GM23338 (cell line): ENCODE data around the gene MELK. TPM values are rescaled to one million over a fixed set of nuclear protein-coding genes. Genes with fewer than 3 reads are reported as not detected.

ENCODE experiments used
- ATAC-seq: fragments of 200-7000 bp; cut with Tn5 transposase; 3 replicates; pipeline ENCODE4 v1.9.1; 2020
- DNase-seq: peaks from one replicate; pipeline ENCODE4 v3.0.0-alpha.2; 2015; ENCODE audit warnings: low spot score
- H2AFZ ChIP-seq: fragments of 200-600 bp; sonication (generic); 2 replicates; pipeline ENCODE4 v1.8.0; 2016; ENCODE audit warnings: antibody characterized with exemption, mild to moderate bottlenecking, moderate library complexity
- H3F3A ChIP-seq: fragments of 200-600 bp; sonication (generic); replicated peaks from 2 replicates; pipeline ENCODE4 v1.8.0; 2017; ENCODE audit warnings: antibody characterized with exemption, mixed run types, low read depth
- H3K27ac ChIP-seq: fragments of 200-600 bp; sonication (generic); 2 replicates; pipeline ENCODE4 v1.6.1; 2016; ENCODE audit warnings: low read depth
- H3K27me3 ChIP-seq: fragments of 200-600 bp; sonication (generic); 2 replicates; pipeline ENCODE4 v1.8.0; 2016; ENCODE audit warnings: mild to moderate bottlenecking, mixed run types, moderate library complexity; ENCODE audit not compliant: insufficient read depth
- H3K36me3 ChIP-seq: fragments of 200-600 bp; sonication (generic); 2 replicates; pipeline ENCODE4 v1.8.0; 2016; ENCODE audit warnings: mild to moderate bottlenecking; ENCODE audit not compliant: insufficient read depth
- H3K4me1 ChIP-seq: fragments of 200-600 bp; sonication (generic); 2 replicates; pipeline ENCODE4 v1.8.0; 2016; ENCODE audit warnings: mild to moderate bottlenecking, moderate library complexity; ENCODE audit not compliant: insufficient read depth
- H3K4me2 ChIP-seq: fragments of 200-600 bp; sonication (generic); 2 replicates; pipeline ENCODE4 v1.7.1; 2017; ENCODE audit warnings: mixed run types
- H3K4me3 ChIP-seq: fragments of 200-600 bp; sonication (generic); 2 replicates; pipeline ENCODE4 v1.6.1; 2016; ENCODE audit warnings: mixed run types
- H3K79me2 ChIP-seq: fragments of 200-600 bp; sonication (generic); replicated peaks from 2 replicates; pipeline ENCODE4 v1.8.0; 2017; ENCODE audit warnings: mild to moderate bottlenecking; ENCODE audit not compliant: insufficient read depth
- H3K9me2 ChIP-seq: fragments of 200-600 bp; sonication (generic); 2 replicates; pipeline ENCODE4 v1.8.0; 2017; ENCODE audit not compliant: insufficient read depth
- H4K20me1 ChIP-seq: fragments of 200-600 bp; sonication (generic); replicated peaks from 2 replicates; pipeline ENCODE4 v1.8.0; 2017; ENCODE audit warnings: mild to moderate bottlenecking; ENCODE audit not compliant: insufficient read depth
- H3K27ac Mint-ChIP-seq: 2 replicates; pipeline ENCODE4 v1.8.0; 2020; ENCODE audit warnings: inconsistent platforms, mild to moderate bottlenecking, moderate library complexity, mixed read lengths
- H3K27me3 Mint-ChIP-seq: 3 replicates; pipeline ENCODE4 v1.8.0; 2022; ENCODE audit warnings: low read depth, mild to moderate bottlenecking, moderate library complexity, mixed read lengths, inconsistent platforms; ENCODE audit not compliant: insufficient read depth, poor library complexity
- H3K36me3 Mint-ChIP-seq: 3 replicates; pipeline ENCODE4 v1.8.0; 2021; ENCODE audit warnings: low read depth, mild to moderate bottlenecking, inconsistent platforms, moderate library complexity, mixed read lengths
- H3K4me1 Mint-ChIP-seq: 3 replicates; pipeline ENCODE4 v1.8.0; 2020; ENCODE audit warnings: mild to moderate bottlenecking, inconsistent platforms, mixed read lengths
- H3K4me3 Mint-ChIP-seq: 3 replicates; pipeline ENCODE4 v1.8.0; 2021; ENCODE audit warnings: moderate library complexity, mild to moderate bottlenecking, inconsistent platforms, mixed read lengths
- H3K9me3 Mint-ChIP-seq: 3 replicates; pipeline ENCODE4 v1.8.0; 2020; ENCODE audit warnings: moderate library complexity, mild to moderate bottlenecking, inconsistent platforms, mixed read lengths
- CREB1 ChIP-seq: fragments of 250-450 bp; sonication (Bioruptor Pico); IDR thresholded peaks from 2 replicates; pipeline ENCODE4 v1.5.0; 2020; ENCODE audit warnings: low read depth, mild to moderate bottlenecking, moderate library complexity
- EZH2 ChIP-seq: fragments of 200-600 bp; sonication (generic); IDR thresholded peaks from one replicate; pipeline ENCODE4 v1.8.0; 2017; ENCODE audit warnings: antibody characterized with exemption, mild to moderate bottlenecking, low read depth; ENCODE audit not compliant: unreplicated experiment
- EZH2phosphoT487 ChIP-seq: fragments of 200-600 bp; sonication (generic); IDR thresholded peaks from one replicate; pipeline ENCODE4 v1.8.1; 2018; ENCODE audit warnings: antibody characterized with exemption; ENCODE audit not compliant: unreplicated experiment
- NANOG ChIP-seq: IDR thresholded peaks from 2 replicates; pipeline ENCODE4 v1.6.1; 2016; ENCODE audit warnings: antibody characterized with exemption, borderline replicate concordance
- POLR2AphosphoS5 ChIP-seq: IDR thresholded peaks from 2 replicates; pipeline ENCODE4 v1.6.1; 2016; ENCODE audit warnings: antibody characterized with exemption, low read depth
- REST ChIP-seq: IDR thresholded peaks from one replicate; pipeline ENCODE4 v1.6.1; 2018; ENCODE audit warnings: antibody characterized with exemption; ENCODE audit not compliant: unreplicated experiment
- STAT1 ChIP-seq: IDR thresholded peaks from one replicate; pipeline ENCODE4 v1.6.1; 2016; ENCODE audit warnings: antibody characterized with exemption; ENCODE audit not compliant: unreplicated experiment
- ZNF114 ChIP-seq: fragments of 250-450 bp; sonication (Bioruptor Pico); IDR thresholded peaks from 2 replicates; pipeline ENCODE4 v1.5.0; 2020; ENCODE audit warnings: mild to moderate bottlenecking, moderate library complexity
- polyA plus RNA-seq: library from polyadenylated mRNA; unstranded; fragments of >200 nt; fragmentation: Nextera tagmentation; extraction: Ambion mirVana; gene quantifications from 2 replicates; pipeline ENCODE4 v1.2.1, GENCODE V29; 2016
- total RNA-seq: library from RNA; depleted of rRNA; stranded (reverse); fragments of >200 nt; shearing (Covaris generic); gene quantifications from 2 replicates; pipeline ENCODE4 v1.2.3, GENCODE V29; 2014
- TF ChIP-seq, protein P1 (sequence below): IDR thresholded peaks from 2 replicates; pipeline ENCODE4 v1.6.1; 2016; ENCODE audit warnings: antibody characterized with exemption

MELK gene
- total and polyA plus RNA-seq, 2 experiments from 2014 or later, result 37.2 to 55.7 TPM

DNA sequence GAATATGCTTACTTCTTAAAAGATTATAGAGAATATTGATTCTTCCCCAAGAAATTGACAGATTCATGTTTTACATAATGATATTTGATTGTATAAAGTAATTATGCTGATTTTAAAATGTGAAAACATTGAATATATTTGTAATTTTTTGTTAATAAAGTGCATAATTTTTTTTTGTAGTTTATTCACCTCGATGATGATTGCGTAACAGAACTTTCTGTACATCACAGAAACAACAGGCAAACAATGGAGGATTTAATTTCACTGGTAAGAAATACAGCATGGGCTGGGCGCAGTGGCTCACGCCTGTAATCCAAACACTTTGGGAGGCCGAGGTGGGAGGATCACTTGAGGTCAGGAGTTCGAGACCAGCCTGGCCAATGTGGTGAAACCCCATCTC, 70.1 kb downstream of the MELK start (continued):
- TF ChIP-seq NANOG (no peak), CREB1 (CRISPR knock-in tag) (no peak)

GRCh38 chr9:36656842-36657241, 84.1 kb downstream of the MELK start:
- Histone ChIP-seq H2AFZ (no peak overlapping the region), H3F3A (no peaks in the 10 kb centered on the region), H3K27ac (no peak overlapping the region), H3K4me2 (no peak overlapping the region), H4K20me1 (peaks cover 4% of the 10 kb centered on the region; the same call in 1 of the 2 replicates), H3K36me3 (peaks cover 5% of the 10 kb centered on the region; the same call in 1 of the 2 replicates), H3K9me2 (no peaks in the 10 kb centered on the region), H3K4me3 (no peak overlapping the region), H3K79me2 (no peaks in the 10 kb centered on the region), H3K27me3 (no peaks in the 10 kb centered on the region), H3K4me1 (no peaks in the 10 kb centered on the region)
- no peak overlapping the region for H3K27ac Mint-ChIP-seq
- H3K9me3 Mint-ChIP-seq, result no peaks in the 10 kb centered on the region
- no peak overlapping the region for H3K4me3 Mint-ChIP-seq
- H3K4me1 Mint-ChIP-seq, result no peaks in the 10 kb centered on the region
- no peaks in the 10 kb centered on the region for H3K27me3 Mint-ChIP-seq
- DNase-seq (no peak), ATAC-seq (no peak)
- peaks cover 45% of the 10 kb centered on the region for H3K36me3 Mint-ChIP-seq
- no peak for TF ChIP-seq NANOG

GRCh38 chr9:36659500-36659899, 86.8 kb downstream of the MELK start:
- Histone ChIP-seq H3K9me2 (no peaks in the 10 kb centered on the region), H3K79me2 (no peaks in the 10 kb centered on the region), H3F3A (no peaks in the 10 kb centered on the region), H3K4me3 (no peak overlapping the region), H3K36me3 (peaks cover 5% of the 10 kb centered on the region; the same call in 1 of the 2 replicates), H3K4me2 (no peak overlapping the region), H3K27me3 (no peaks in the 10 kb centered on the region), H3K27ac (no peak overlapping the region), H3K4me1 (no peaks in the 10 kb centered on the region), H2AFZ (no peak overlapping the region), H4K20me1 (peaks cover 4% of the 10 kb centered on the region)
- TF ChIP-seq POLR2AphosphoS5 (no peak), NANOG (no peak), EZH2phosphoT487 (no peak), EZH2 (no peak)
- ATAC-seq, result no peak
- no peak overlapping the region for H3K4me3 Mint-ChIP-seq
- no peak for DNase-seq
- no peaks in the 10 kb centered on the region for H3K4me1 Mint-ChIP-seq
- H3K27ac Mint-ChIP-seq, result no peak overlapping the region
- H3K9me3 Mint-ChIP-seq, result no peaks in the 10 kb centered on the region
- no peaks in the 10 kb centered on the region for H3K27me3 Mint-ChIP-seq
- H3K36me3 Mint-ChIP-seq, result peaks cover 33% of the 10 kb centered on the region

- Histone ChIP-seq H4K20me1 (no peaks in the 10 kb centered on the region; the same call in 1 of the 2 replicates), H3F3A (no peaks in the 10 kb centered on the region; the same call in 1 of the 2 replicates), H3K4me1 (no peaks in the 10 kb centered on the region), H3K4me3 (no peak overlapping the region), H3K27me3 (no peaks in the 10 kb centered on the region), H3K36me3 (peaks cover 8% of the 10 kb centered on the region; the same call in 1 of the 2 replicates), H3K79me2 (no peaks in the 10 kb centered on the region), H3K4me2 (no peak overlapping the region), H3K9me2 (no peaks in the 10 kb centered on the region), H3K27ac (no peak overlapping the region), H2AFZ (no peak overlapping the region)
- H3K27me3 Mint-ChIP-seq, result no peaks in the 10 kb centered on the region
- DNase-seq (no peak), ATAC-seq (no peak)
- H3K36me3 Mint-ChIP-seq, result peaks cover 35% of the 10 kb centered on the region
- H3K9me3 Mint-ChIP-seq, result no peaks in the 10 kb centered on the region
- H3K4me1 Mint-ChIP-seq, result no peaks in the 10 kb centered on the region
- no peak overlapping the region for H3K4me3 Mint-ChIP-seq
- no peak overlapping the region for H3K27ac Mint-ChIP-seq
- TF ChIP-seq, protein P1, sequence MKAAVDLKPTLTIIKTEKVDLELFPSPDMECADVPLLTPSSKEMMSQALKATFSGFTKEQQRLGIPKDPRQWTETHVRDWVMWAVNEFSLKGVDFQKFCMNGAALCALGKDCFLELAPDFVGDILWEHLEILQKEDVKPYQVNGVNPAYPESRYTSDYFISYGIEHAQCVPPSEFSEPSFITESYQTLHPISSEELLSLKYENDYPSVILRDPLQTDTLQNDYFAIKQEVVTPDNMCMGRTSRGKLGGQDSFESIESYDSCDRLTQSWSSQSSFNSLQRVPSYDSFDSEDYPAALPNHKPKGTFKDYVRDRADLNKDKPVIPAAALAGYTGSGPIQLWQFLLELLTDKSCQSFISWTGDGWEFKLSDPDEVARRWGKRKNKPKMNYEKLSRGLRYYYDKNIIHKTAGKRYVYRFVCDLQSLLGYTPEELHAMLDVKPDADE, result no peak
- TF ChIP-seq REST (no peak), STAT1 (no peak), POLR2AphosphoS5 (no peak), NANOG (no peak), CREB1 (CRISPR knock-in tag) (no peak), EZH2 (no peak), ZNF114 (no peak)
These were observed 92.1 kb downstream of the MELK start for GRCh38 chr9:36664806-36665205.
